Transverse colon (tissue), 4 donors: ENCODE measurements around the gene VPS13D.

ENCODE experiments used
- CTCF ChIP-seq, 5 experiments: fragments of 200-600 bp in 3 of 5; fragments of 450-650 bp in 2 of 5; sonication (generic) in 3 of 5; IDR thresholded peaks; 1 replicate in 2 of 5; 2 replicates in 3 of 5; pipeline ENCODE4 v1.5.1; 2016 to 2017; ENCODE audit warnings: antibody characterized with exemption in 5 of 5, inconsistent platforms in 3 of 5, mild to moderate bottlenecking in 2 of 5, moderate library complexity in 1 of 5
- EP300 ChIP-seq: sonication (generic); formaldehyde crosslinking; IDR thresholded peaks from one replicate; pipeline ENCODE4 v1.6.1; 2017; ENCODE audit warnings: antibody characterized with exemption, low read depth
- POLR2A ChIP-seq: fragments of 450-650 bp; IDR thresholded peaks from one replicate; pipeline ENCODE4 v1.6.1; 2016; ENCODE audit warnings: antibody characterized with exemption, mild to moderate bottlenecking, moderate library complexity
- POLR2AphosphoS5 ChIP-seq, 3 donors: sonication (generic); formaldehyde crosslinking; IDR thresholded peaks; one replicate each; pipeline ENCODE4 v1.6.1; 2016; ENCODE audit warnings: antibody characterized with exemption in 3 of 3

GRCh38 chr1:12246584-12246983 lies 16.8 kb downstream of the VPS13D start:
- TF ChIP-seq CTCF (IDR thresholded peaks at IDR 0.05) (no peak), EP300 (no peak), POLR2A (no peak), POLR2AphosphoS5 (IDR thresholded peaks at IDR 0.05) (no peak)
